Memory B cell (primary cell): ENCODE measurements around the gene LYRM4.

Experiments
- ATAC-seq: fragments of 150-1000 bp; cut with Tn5 transposase; 2 replicates; pipeline ENCODE4 v1.10.0; 2021; ENCODE audit warnings: low read depth, mild to moderate bottlenecking, moderate library complexity
- DNase-seq, 2 donors: peaks; one replicate each; pipeline ENCODE4 v3.0.0; 2022; ENCODE audit warnings: low spot score in 2 of 2
- H3K27ac Mint-ChIP-seq: one replicate; pipeline ENCODE4 v1.8.0; 2022; ENCODE audit warnings: mild to moderate bottlenecking, moderate library complexity, mixed read lengths
- H3K27me3 Mint-ChIP-seq: one replicate; pipeline ENCODE4 v1.8.0; 2022; ENCODE audit warnings: mixed read lengths
- H3K36me3 Mint-ChIP-seq: one replicate; pipeline ENCODE4 v1.8.0; 2022; ENCODE audit warnings: mild to moderate bottlenecking, mixed read lengths
- H3K4me1 Mint-ChIP-seq: one replicate; pipeline ENCODE4 v1.8.0; 2022; ENCODE audit warnings: mixed read lengths
- H3K4me3 Mint-ChIP-seq: one replicate; pipeline ENCODE4 v1.8.0; 2022; ENCODE audit warnings: mild to moderate bottlenecking, moderate library complexity, mixed read lengths
- H3K9me3 Mint-ChIP-seq: one replicate; pipeline ENCODE4 v1.8.0; 2022; ENCODE audit warnings: mixed read lengths

Gene LYRM4

DNA sequence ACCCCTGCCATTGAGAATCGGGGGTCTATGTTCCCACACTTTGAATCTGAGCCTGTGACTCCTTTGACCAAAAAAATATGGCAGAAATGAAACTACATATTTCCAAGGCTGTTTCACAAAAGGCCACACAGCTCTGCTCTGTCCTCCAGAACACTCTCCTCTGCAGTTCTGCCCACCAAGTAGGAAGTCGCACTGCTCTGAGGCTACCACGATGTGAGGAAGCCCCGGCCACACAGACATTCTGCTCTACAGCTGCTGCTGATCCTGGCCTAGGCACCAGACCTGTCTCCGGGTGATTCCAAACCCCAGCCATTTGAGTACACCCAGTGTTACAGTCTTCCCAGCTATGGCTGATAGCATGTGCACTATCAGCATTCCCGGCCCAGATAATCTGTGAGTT lies 85.1 kb downstream of the LYRM4 start:
- no peak for DNase-seq

DNA sequence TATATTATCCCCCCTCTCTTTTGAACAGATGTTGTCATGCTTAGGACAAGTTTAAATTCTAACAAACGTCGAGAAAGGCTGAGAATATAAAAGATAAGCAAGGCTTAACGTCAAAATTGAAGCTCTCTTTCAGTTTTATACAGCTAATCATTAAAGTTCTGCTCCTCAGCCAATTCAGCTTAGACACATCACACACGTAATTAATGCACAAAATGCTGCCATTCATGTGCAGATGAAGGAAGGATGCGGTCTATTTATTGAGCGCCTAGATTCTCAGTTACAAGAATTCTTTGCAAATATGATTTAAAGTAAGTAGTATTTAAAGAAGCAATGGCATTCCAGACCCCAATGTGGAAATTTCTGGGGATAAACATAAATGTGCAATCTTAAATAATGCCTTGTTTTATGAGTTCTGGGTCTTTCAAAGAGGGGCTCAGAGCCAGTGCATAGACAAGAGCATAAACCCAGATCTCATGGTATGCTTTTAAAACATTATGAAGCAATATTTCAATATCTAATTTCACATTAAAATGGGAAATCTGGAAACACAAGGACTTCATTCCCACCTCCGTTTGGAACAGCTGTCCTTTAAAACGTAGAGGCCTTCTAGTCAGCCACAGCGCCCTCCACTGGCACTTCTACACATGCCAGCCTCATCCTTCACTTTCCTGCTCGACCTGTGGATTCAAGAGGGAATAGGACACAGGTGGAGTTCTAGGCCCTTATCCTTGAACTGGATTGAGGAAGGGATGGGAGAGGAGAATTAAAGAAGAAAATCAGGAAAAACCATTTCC lies 85.8 kb downstream of the LYRM4 start:
- Mint-ChIP-seq H3K4me1 (peaks cover 22% of the 10 kb centered on the region), H3K9me3 (no peaks in the 10 kb centered on the region), H3K27ac (peak overlapping the region; percentile 89), H3K36me3 (no peaks in the 10 kb centered on the region), H3K27me3 (no peaks in the 10 kb centered on the region), H3K4me3 (peak overlapping the region; percentile 27)
- peak; percentile 28 for ATAC-seq
- no peak for DNase-seq

More for the DNA sequence above, 85.1 kb downstream of the LYRM4 start:
- peak; percentile 52 for ATAC-seq
- peaks cover 2% of the 10 kb centered on the region for H3K36me3 Mint-ChIP-seq
- H3K9me3 Mint-ChIP-seq: no peaks in the 10 kb centered on the region
- H3K27me3 Mint-ChIP-seq: no peaks in the 10 kb centered on the region
- H3K4me1 Mint-ChIP-seq: peaks cover 24% of the 10 kb centered on the region
- peak overlapping the region; percentile 11 for H3K4me3 Mint-ChIP-seq
- peak overlapping the region; percentile 89 for H3K27ac Mint-ChIP-seq

DNA sequence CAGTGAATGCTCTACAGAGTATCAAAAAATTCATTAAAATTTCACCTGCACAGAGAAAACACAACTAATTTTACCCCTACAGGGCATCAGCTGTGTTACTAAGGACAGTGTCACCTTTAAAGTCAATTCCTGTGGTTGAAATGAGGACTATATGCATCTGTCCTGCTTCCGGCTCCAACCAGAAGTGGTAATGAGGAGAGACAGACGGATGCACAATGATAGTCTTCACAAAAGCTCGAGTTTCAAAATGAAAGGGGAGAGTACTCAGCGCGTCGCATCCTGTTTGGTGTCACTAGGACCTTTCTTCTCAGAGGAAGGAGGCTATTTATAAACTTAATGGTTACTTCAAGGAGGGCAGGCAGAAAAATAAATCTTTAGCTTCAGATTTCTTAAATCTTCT lies 86.5 kb downstream of the LYRM4 start:
- H3K4me1 Mint-ChIP-seq: peaks cover 20% of the 10 kb centered on the region
- no peaks in the 10 kb centered on the region for H3K27me3 Mint-ChIP-seq
- ATAC-seq: peak; percentile 84
- H3K27ac Mint-ChIP-seq: peak overlapping the region; percentile 89
- no peaks in the 10 kb centered on the region for H3K36me3 Mint-ChIP-seq
- peak in 1 of 2 donors; percentile 24 for DNase-seq
- H3K4me3 Mint-ChIP-seq: peak overlapping the region; percentile 79
- no peaks in the 10 kb centered on the region for H3K9me3 Mint-ChIP-seq

DNA sequence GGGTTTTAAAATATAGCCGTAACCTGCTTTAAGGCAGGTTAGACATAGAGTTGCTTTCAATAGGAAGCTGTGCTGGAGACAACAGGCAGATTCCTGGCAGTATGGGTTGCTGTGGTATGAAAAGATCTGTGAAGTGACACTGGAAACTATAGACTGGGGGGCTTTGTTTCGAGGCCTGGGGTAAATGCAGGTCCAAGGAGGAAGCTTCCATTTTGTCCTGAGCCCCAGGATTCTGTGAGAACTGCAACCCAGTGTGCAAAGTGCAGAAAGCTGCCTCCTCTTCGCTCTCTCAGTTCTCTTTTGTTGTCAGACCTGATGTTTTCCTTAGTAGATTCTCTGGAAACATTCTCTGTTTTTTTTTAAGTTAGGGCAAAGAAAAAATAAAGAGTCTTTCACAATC lies 86.9 kb downstream of the LYRM4 start:
- peaks cover 19% of the 10 kb centered on the region for H3K4me1 Mint-ChIP-seq
- DNase-seq (no peak), ATAC-seq (peak; percentile 50)
- no peaks in the 10 kb centered on the region for H3K27me3 Mint-ChIP-seq
- H3K27ac Mint-ChIP-seq: peak overlapping the region; percentile 89
- no peaks in the 10 kb centered on the region for H3K9me3 Mint-ChIP-seq
- H3K36me3 Mint-ChIP-seq: no peaks in the 10 kb centered on the region
- peak overlapping the region; percentile 79 for H3K4me3 Mint-ChIP-seq

DNA sequence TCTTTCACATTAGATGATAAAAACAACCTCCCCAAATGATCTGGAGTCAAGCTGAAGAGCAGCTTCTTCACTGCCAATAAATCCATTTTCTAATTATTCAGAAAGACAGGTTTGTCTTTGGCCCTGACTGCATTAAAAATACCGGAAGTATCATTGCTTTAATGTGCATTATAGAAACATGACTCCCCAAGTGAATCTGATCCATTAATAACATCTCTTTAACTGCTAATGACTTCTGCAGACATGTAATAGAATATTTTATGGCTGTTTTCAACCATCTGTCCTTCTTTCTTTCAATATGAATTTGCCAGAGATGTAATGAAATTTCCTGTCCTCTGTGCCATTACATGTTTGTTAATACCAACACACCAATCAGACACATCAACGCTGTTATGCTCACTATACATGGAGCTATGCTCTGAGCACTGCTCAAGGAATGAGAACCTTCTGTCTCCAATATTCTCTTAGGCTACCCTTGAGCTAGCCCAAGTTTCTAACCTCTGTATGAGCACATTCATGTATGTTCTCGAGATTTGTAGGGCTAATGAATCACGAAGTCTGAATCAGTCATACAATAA lies 87.8 kb downstream of the LYRM4 start:
- H3K4me3 Mint-ChIP-seq: no peak overlapping the region
- H3K27me3 Mint-ChIP-seq: no peaks in the 10 kb centered on the region
- H3K4me1 Mint-ChIP-seq: peaks cover 19% of the 10 kb centered on the region
- H3K36me3 Mint-ChIP-seq: no peaks in the 10 kb centered on the region
- DNase-seq (no peak), ATAC-seq (no peak)
- H3K9me3 Mint-ChIP-seq: no peaks in the 10 kb centered on the region
- H3K27ac Mint-ChIP-seq: peak overlapping the region; percentile 89

DNA sequence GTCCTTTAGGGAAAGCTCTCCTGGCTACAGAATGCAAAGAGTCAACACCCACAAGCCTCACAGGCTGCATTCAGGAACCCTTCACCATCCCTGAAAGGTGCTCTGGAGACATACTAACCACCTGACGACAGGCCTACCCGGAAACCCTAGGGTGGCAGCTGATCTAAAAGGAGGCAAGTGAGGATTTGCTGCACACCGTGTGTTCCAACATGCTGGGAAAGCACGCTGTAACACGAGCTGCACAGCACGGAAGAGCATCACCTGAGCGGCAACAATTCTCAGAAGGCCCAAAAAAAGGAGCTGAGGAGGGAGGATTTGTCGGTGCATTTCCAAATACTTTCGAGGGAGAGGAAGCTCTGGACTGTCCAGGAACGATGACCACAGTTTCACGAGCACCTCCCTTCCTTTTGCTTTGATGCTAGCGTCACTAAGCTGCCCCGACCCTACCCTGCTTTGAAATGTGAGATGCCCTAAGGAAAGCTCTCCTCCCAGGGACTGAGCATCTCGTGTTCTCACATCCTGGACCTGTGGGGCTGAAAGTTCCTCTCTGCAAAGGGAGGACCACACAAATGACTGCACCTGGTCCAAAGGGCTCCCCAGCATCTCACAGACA lies 88.6 kb downstream of the LYRM4 start:
- Mint-ChIP-seq H3K4me3 (no peak overlapping the region), H3K9me3 (no peaks in the 10 kb centered on the region), H3K4me1 (peaks cover 19% of the 10 kb centered on the region), H3K27me3 (no peaks in the 10 kb centered on the region), H3K27ac (no peak overlapping the region), H3K36me3 (no peaks in the 10 kb centered on the region)
- DNase-seq (no peak), ATAC-seq (no peak)

DNA sequence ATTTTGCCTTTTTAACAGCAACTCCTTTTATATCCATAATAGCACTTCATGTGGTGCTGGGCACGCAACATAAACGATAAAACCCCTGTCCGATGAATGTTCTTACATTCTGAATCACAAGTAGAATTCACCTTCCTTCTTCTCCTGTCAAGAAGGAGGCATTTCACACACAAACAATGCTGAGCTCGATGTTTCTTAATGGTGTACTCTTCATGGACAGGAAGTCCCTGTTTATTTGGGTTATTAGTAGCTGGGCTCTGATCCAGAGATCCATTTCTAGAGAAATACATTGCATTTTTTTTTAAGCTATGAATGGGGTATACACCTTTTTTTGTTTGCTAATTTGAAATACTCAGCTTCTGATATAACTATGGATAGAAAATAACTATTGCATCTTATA lies 93.2 kb downstream of the LYRM4 start:
- H3K36me3 Mint-ChIP-seq: no peaks in the 10 kb centered on the region
- H3K9me3 Mint-ChIP-seq: no peaks in the 10 kb centered on the region

DNA sequence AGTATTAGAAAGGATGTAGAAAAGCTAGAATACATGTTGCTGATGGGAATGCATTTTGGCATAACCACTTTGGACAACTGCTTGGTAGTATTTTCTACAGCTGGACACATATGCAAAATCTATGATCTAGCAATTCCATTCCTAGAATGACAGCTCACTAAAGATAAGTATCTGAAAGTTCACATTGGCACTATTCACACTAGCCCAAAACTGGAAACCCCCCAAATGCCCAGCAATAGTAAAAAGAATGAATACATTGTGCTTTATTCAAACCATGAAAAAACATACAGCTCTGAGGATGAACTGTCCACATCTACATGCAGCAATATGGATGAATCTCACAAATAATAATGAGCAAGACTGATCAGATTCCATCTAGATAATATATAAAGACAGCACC lies 96.7 kb downstream of the LYRM4 start:
- no peaks in the 10 kb centered on the region for H3K9me3 Mint-ChIP-seq
- no peak overlapping the region for H3K27ac Mint-ChIP-seq
- no peaks in the 10 kb centered on the region for H3K4me1 Mint-ChIP-seq
- no peak overlapping the region for H3K4me3 Mint-ChIP-seq
- H3K27me3 Mint-ChIP-seq: no peaks in the 10 kb centered on the region
- no peaks in the 10 kb centered on the region for H3K36me3 Mint-ChIP-seq
- no peak for ATAC-seq
- no peak for DNase-seq

More for the DNA sequence above, 93.2 kb downstream of the LYRM4 start:
- DNase-seq (no peak), ATAC-seq (no peak)
- Mint-ChIP-seq H3K4me1 (no peaks in the 10 kb centered on the region), H3K27me3 (no peaks in the 10 kb centered on the region), H3K27ac (no peak overlapping the region), H3K4me3 (no peak overlapping the region)

DNA sequence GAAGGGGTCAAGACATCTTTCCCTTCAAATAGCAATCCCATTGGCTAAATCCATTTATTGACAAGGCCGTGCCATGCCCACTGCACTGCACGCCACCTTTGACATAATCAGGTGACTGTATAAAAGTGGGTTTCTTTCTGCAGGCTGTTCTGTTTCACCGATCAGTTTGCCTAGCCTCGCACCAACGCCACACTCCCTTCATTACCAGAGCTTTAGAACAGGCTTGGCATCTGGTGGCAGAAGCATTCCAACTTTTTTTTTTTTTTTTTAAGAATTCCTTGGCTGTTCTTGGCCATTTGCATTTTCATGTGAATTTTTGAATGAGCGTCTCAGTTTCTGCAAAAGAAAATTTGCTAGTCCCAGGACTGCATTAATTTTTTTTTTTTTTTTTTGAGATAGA lies 97.5 kb downstream of the LYRM4 start:
- DNase-seq: no peak
- H3K27me3 Mint-ChIP-seq: no peaks in the 10 kb centered on the region
- no peak overlapping the region for H3K27ac Mint-ChIP-seq
- H3K36me3 Mint-ChIP-seq: no peaks in the 10 kb centered on the region
- no peaks in the 10 kb centered on the region for H3K4me1 Mint-ChIP-seq
- no peak for ATAC-seq
- no peaks in the 10 kb centered on the region for H3K9me3 Mint-ChIP-seq
- H3K4me3 Mint-ChIP-seq: no peak overlapping the region

DNA sequence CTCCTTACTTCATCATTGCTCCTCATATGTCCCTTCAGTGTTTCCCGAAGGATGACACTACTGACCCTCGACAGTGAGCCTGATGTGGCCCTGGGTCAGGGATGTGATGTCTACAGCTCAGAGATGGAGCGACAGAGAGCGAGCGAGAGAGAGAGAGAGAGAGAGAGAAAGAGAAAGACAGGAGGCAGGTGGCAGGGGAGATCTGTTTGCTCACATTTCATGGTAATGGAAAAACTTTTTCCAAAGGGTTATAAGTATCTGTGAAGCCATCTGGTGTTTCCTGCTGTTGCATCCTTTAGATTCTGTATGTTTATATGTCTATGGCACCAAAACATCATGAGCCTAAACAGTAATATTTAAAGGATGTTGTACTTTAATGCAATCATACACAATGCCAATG lies 98.4 kb downstream of the LYRM4 start:
- no peaks in the 10 kb centered on the region for H3K27me3 Mint-ChIP-seq
- H3K4me1 Mint-ChIP-seq: peaks cover 2% of the 10 kb centered on the region
- no peak overlapping the region for H3K4me3 Mint-ChIP-seq
- no peak overlapping the region for H3K27ac Mint-ChIP-seq
- no peaks in the 10 kb centered on the region for H3K9me3 Mint-ChIP-seq
- ATAC-seq: no peak
- DNase-seq: no peak
- H3K36me3 Mint-ChIP-seq: no peaks in the 10 kb centered on the region

DNA sequence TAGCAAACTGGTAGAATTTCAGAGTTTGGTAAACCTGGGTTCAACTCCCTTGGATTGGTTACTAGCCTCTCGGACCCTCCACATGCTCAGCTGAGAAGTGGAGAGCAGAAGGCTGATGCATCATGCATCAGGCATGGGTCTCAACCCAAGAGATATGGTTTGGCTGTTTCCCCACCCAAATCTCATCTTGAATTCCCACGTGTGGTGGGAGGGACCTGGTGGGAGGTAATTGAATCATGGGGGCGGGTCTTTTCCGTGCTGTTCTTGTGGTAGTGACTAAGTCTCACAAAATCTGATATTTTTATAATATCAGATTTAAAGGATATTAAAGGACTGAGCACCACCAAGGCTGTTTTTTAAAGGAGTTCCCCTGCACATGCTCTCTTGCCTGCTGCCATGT lies 100.5 kb downstream of the LYRM4 start:
- no peak overlapping the region for H3K4me3 Mint-ChIP-seq
- no peaks in the 10 kb centered on the region for H3K9me3 Mint-ChIP-seq
- peaks cover 2% of the 10 kb centered on the region for H3K4me1 Mint-ChIP-seq
- DNase-seq (no peak), ATAC-seq (no peak)
- no peak overlapping the region for H3K27ac Mint-ChIP-seq
- no peaks in the 10 kb centered on the region for H3K27me3 Mint-ChIP-seq
- no peaks in the 10 kb centered on the region for H3K36me3 Mint-ChIP-seq

DNA sequence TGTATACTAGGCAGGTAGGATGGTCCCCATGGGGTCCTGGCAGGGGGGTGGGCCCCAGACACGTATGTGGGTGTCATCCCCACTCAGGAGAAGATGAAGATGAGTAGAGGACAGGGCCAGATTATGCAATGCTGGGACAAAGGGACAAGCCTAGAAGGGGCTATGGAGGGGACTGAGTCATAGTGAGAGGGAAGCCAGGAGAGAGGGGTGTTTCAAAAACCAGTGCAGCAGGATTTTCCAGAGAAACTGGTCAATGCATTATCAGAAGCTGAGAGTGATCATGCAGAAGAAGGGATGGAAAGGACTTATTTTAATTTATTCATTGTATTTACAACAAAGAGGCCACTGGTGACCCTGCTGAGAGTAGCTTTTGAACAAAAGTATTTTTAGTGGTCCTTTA lies 101.6 kb downstream of the LYRM4 start:
- no peaks in the 10 kb centered on the region for H3K9me3 Mint-ChIP-seq
- ATAC-seq (no peak), DNase-seq (no peak)
- peaks cover 2% of the 10 kb centered on the region for H3K4me1 Mint-ChIP-seq
- H3K4me3 Mint-ChIP-seq: no peak overlapping the region
- H3K27me3 Mint-ChIP-seq: no peaks in the 10 kb centered on the region
- no peaks in the 10 kb centered on the region for H3K36me3 Mint-ChIP-seq
- no peak overlapping the region for H3K27ac Mint-ChIP-seq

DNA sequence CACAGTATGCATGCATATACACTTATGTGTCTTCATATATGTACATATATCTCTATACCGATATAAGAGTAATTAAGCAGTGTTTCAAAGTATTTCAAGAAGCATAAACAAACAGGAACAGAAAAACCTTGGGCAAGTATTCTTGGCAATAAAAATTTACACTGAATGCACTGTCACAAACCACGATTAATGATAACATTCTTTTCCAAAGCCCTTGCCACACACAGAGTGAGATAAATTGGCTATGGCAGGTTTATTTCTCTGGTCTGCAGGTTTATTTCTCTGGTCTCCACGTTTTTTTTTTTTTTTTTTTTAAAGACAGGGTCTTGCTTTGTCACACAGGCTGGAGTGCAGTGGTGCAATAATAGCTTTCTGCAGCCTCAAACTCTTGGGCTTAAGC lies 102.6 kb downstream of the LYRM4 start:
- H3K4me3 Mint-ChIP-seq: no peak overlapping the region
- H3K27me3 Mint-ChIP-seq: no peaks in the 10 kb centered on the region
- H3K4me1 Mint-ChIP-seq: peaks cover 2% of the 10 kb centered on the region
- ATAC-seq (no peak), DNase-seq (no peak)
- no peaks in the 10 kb centered on the region for H3K36me3 Mint-ChIP-seq
- no peak overlapping the region for H3K27ac Mint-ChIP-seq
- H3K9me3 Mint-ChIP-seq: no peaks in the 10 kb centered on the region

DNA sequence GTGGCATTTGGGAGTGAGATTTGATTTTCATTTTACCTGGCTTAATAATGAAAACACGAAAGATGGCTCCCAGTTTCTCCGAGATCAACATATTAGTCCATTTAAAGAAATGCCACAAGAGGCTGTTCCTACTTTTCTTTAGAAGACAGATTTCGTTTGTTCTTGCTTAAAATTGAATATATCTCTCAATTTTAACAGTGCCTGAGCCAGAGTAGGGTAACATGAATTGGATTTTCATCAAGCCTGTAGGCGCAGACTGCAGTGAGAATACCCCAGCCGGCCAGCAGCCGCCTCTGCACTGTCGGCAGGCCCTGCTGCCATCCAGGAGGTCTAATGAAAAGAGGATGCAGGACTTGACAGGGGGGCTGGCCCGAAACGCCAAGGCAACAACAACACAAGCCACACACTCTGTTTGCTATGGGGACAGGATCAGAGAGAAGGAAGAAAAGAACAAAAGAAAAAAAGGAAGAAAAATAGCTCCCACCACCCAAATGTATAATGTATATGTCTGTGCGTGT lies 103.1 kb downstream of the LYRM4 start:
- H3K9me3 Mint-ChIP-seq: no peaks in the 10 kb centered on the region
- H3K27ac Mint-ChIP-seq: no peak overlapping the region
- H3K27me3 Mint-ChIP-seq: no peaks in the 10 kb centered on the region
- no peaks in the 10 kb centered on the region for H3K36me3 Mint-ChIP-seq
- DNase-seq (no peak), ATAC-seq (no peak)
- H3K4me1 Mint-ChIP-seq: peaks cover 2% of the 10 kb centered on the region
- H3K4me3 Mint-ChIP-seq: no peak overlapping the region
